Keratinocyte (primary cell): Measurements from ENCODE around the gene CFAP57. TPM values are rescaled to one million over a fixed set of nuclear protein-coding genes. Genes with fewer than 3 reads are reported as not detected.

Experiments used
- DNase-seq: peaks from one replicate; pipeline ENCODE4 v3.0.0-alpha.2; 2011; ENCODE audit warnings: low read depth, missing footprints, low spot score
- FAIRE-seq: peaks from 2 replicates; lab custom pipeline; 2011; peaks lifted over from hg19 to GRCh38; lab: Jason Lieb, UNC
- H2AFZ ChIP-seq: 2 replicates; pipeline ENCODE4 v1.6.0; 2012; ENCODE audit warnings: low read length, control low read depth, inconsistent platforms; ENCODE audit not compliant: control insufficient read depth
- H3K27ac ChIP-seq: 2 replicates; pipeline ENCODE4 v1.5.1; 2011; ENCODE audit warnings: low read length; ENCODE audit not compliant: control insufficient read depth, insufficient read depth
- H3K27me3 ChIP-seq: 3 replicates; pipeline ENCODE4 v1.6.0; 2011; ENCODE audit warnings: low read length; ENCODE audit not compliant: control insufficient read depth, insufficient read depth; ENCODE audit errors: extremely low read depth
- H3K36me3 ChIP-seq, 2 experiments: 2 replicates in 1 of 2; 3 replicates in 1 of 2; pipeline ENCODE4 v1.5.1; 2011; ENCODE audit warnings: low read length in 2 of 2, mild to moderate bottlenecking in 1 of 2; ENCODE audit not compliant: control insufficient read depth in 2 of 2, insufficient read depth in 2 of 2; ENCODE audit errors: extremely low read depth in 1 of 2
- H3K4me1 ChIP-seq: 3 replicates; pipeline ENCODE4 v1.5.1; 2011; ENCODE audit warnings: low read length; ENCODE audit not compliant: control insufficient read depth, insufficient read depth; ENCODE audit errors: extremely low read depth
- H3K4me2 ChIP-seq: 3 replicates; pipeline ENCODE4 v1.6.0; 2011; ENCODE audit warnings: low read depth, low read length; ENCODE audit not compliant: control insufficient read depth, insufficient read depth; ENCODE audit errors: extremely low read depth
- H3K4me3 ChIP-seq, 3 experiments: fragments of 200-600 bp in 1 of 3; sonication (generic) in 1 of 3; 2 replicates in 2 of 3; 3 replicates in 1 of 3; pipeline ENCODE4 v1.5.1; 2011 to 2016; ENCODE audit warnings: low read length in 3 of 3, mild to moderate bottlenecking in 3 of 3, control low read depth in 2 of 3, inconsistent platforms in 1 of 3, low read depth in 1 of 3, mixed read lengths in 1 of 3, mixed run types in 1 of 3, moderate library complexity in 1 of 3; ENCODE audit not compliant: control insufficient read depth in 2 of 3, insufficient read depth in 2 of 3; ENCODE audit errors: extremely low read depth in 1 of 3
- H3K79me2 ChIP-seq: 2 replicates; pipeline ENCODE4 v1.6.0; 2012; ENCODE audit warnings: low read length; ENCODE audit not compliant: control insufficient read depth, insufficient read depth
- H3K9ac ChIP-seq: 3 replicates; pipeline ENCODE4 v1.6.0; 2011; ENCODE audit warnings: low read length; ENCODE audit not compliant: control insufficient read depth, insufficient read depth; ENCODE audit errors: extremely low read depth
- H3K9me1 ChIP-seq: 3 replicates; pipeline ENCODE4 v1.6.0; 2011; ENCODE audit warnings: low read length; ENCODE audit not compliant: control insufficient read depth, insufficient read depth; ENCODE audit errors: extremely low read depth
- H3K9me3 ChIP-seq: 2 replicates; pipeline ENCODE4 v1.5.1; 2012; ENCODE audit warnings: low read depth, low read length; ENCODE audit not compliant: control insufficient read depth
- H4K20me1 ChIP-seq: 3 replicates; pipeline ENCODE4 v1.6.0; 2011; ENCODE audit warnings: low read length; ENCODE audit not compliant: control insufficient read depth, insufficient read depth; ENCODE audit errors: extremely low read depth
- CTCF ChIP-seq, 3 experiments: IDR thresholded peaks in 1 of 3; conservative IDR thresholded peaks in 1 of 3; optimal IDR thresholded peaks in 1 of 3; 2 replicates in 2 of 3; 3 replicates in 1 of 3; pipeline versions ENCODE3 to v1.5.1; 2011; ENCODE audit warnings: low read length in 3 of 3, mild to moderate bottlenecking in 3 of 3, moderate library complexity in 2 of 3, control low read depth in 1 of 3, inconsistent platforms in 1 of 3; ENCODE audit not compliant: insufficient read depth in 2 of 3; ENCODE audit errors: extremely low read depth in 1 of 3
- EZH2 ChIP-seq: IDR thresholded peaks from one replicate; pipeline ENCODE4 v1.6.1; 2012; ENCODE audit warnings: inconsistent platforms, mild to moderate bottlenecking, low read length, moderate library complexity
- dilution Hi-C: fragments of 300-500 bp; cut with MboI; formaldehyde crosslinking; loops from one replicate; pipeline ENCODE4 v1.7.0; 2020; ENCODE audit warnings: low sequenced_read_pairs; ENCODE audit not compliant: extremely low pct_ligation_motif_present
- polyA plus RNA-seq, 5 experiments: library from polyadenylated mRNA; depleted of rRNA in 3 of 5; stranded (reverse) in 3 of 5; stranded (forward) in 1 of 5; unstranded in 1 of 5; fragments of >200 nt; gene quantifications; 1 replicate in 1 of 5; 2 replicates in 3 of 5; 3 replicates in 1 of 5; pipeline versions ENCODE4 v1.2.1 to v1.2.3, GENCODE V29; 2011 to 2012; ENCODE audit warnings: missing spikeins in 2 of 5, low read depth in 1 of 5, low replicate concordance in 1 of 5

The CFAP57 gene
- polyA plus RNA-seq, 1 donor (not counting 4 experiments of a cell fraction or from before 2014, with no cell fraction given): 0.39 TPM

DNA sequence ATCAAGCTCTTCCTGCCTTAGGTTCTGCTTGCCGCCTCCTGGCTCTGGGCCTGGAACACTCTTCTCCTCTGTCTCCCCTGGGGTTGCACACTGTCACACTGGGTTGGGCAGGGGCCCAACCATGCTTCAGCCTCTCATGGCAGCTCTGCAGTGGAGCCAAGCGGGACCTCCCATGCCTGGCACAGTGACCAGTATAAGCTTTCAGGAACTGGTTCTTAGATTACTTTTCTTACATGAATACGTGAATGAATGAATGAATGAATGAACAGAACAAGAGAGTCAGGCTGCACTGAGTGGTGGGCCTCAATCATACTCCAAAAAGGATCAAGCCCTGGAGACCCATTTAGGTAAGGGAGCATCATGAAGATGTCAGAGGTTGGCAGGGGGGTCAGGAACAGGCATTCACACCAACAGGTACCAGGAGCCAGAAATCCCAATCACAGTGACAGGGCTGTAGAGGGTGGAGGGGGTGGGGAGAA, 66.9 kb downstream of the CFAP57 start:
- TF ChIP-seq EZH2: no peak
- TF ChIP-seq CTCF (optimal IDR thresholded peaks at IDR 0.05 in 1 of 3, IDR thresholded peaks at IDR 0.05 in 1 of 3, conservative IDR thresholded peaks at IDR 0.05 in 1 of 3; ENCODE audit: extremely low read depth in 1 of 3, insufficient read depth in 2 of 3, low read length in 3 of 3): no peak
- H3K4me2 ChIP-seq: no peak overlapping the region
- FAIRE-seq: no peak
- no peaks in the 10 kb centered on the region for H3K79me2 ChIP-seq
- dilution Hi-C loops: no loop called here
- no peaks in the 10 kb centered on the region for H3K9me3 ChIP-seq
- H4K20me1 ChIP-seq: no peaks in the 10 kb centered on the region
- H3K27ac ChIP-seq: no peak overlapping the region
- no peak overlapping the region for H2AFZ ChIP-seq
- H3K36me3 ChIP-seq: no peaks in the 10 kb centered on the region
- no peak overlapping the region for H3K4me3 ChIP-seq
- no peaks in the 10 kb centered on the region for H3K9me1 ChIP-seq
- no peak overlapping the region for H3K9ac ChIP-seq
- no peak for DNase-seq
- peaks cover 9% of the 10 kb centered on the region for H3K4me1 ChIP-seq
- no peaks in the 10 kb centered on the region for H3K27me3 ChIP-seq

GRCh38 chr1:43239484-43239883, 67.4 kb downstream of the CFAP57 start:
- dilution Hi-C loops: no loop called here
- Histone ChIP-seq H2AFZ (no peak overlapping the region), H3K27me3 (no peaks in the 10 kb centered on the region), H4K20me1 (no peaks in the 10 kb centered on the region), H3K36me3 (no peaks in the 10 kb centered on the region), H3K9ac (no peak overlapping the region), H3K9me1 (no peaks in the 10 kb centered on the region), H3K79me2 (no peaks in the 10 kb centered on the region), H3K4me3 (no peak overlapping the region), H3K27ac (no peak overlapping the region), H3K9me3 (no peaks in the 10 kb centered on the region), H3K4me1 (peaks cover 9% of the 10 kb centered on the region), H3K4me2 (no peak overlapping the region)
- peak; percentile 9 for FAIRE-seq
- DNase-seq: no peak
- TF ChIP-seq CTCF (optimal IDR thresholded peaks at IDR 0.05 in 1 of 3, IDR thresholded peaks at IDR 0.05 in 1 of 3, conservative IDR thresholded peaks at IDR 0.05 in 1 of 3; ENCODE audit: extremely low read depth in 1 of 3, insufficient read depth in 2 of 3, low read length in 3 of 3) (no peak), EZH2 (no peak)
